HG03439 (cell line): ENCODE data around the gene SLC6A5.

Experiments
- ATAC-seq: cut with Tn5 transposase; IDR thresholded peaks from one replicate; pipeline ENCODE4 v1.9.1; 2021; ENCODE audit warnings: mild to moderate bottlenecking, moderate library complexity; ENCODE audit not compliant: unreplicated experiment

SLC6A5 gene

DNA sequence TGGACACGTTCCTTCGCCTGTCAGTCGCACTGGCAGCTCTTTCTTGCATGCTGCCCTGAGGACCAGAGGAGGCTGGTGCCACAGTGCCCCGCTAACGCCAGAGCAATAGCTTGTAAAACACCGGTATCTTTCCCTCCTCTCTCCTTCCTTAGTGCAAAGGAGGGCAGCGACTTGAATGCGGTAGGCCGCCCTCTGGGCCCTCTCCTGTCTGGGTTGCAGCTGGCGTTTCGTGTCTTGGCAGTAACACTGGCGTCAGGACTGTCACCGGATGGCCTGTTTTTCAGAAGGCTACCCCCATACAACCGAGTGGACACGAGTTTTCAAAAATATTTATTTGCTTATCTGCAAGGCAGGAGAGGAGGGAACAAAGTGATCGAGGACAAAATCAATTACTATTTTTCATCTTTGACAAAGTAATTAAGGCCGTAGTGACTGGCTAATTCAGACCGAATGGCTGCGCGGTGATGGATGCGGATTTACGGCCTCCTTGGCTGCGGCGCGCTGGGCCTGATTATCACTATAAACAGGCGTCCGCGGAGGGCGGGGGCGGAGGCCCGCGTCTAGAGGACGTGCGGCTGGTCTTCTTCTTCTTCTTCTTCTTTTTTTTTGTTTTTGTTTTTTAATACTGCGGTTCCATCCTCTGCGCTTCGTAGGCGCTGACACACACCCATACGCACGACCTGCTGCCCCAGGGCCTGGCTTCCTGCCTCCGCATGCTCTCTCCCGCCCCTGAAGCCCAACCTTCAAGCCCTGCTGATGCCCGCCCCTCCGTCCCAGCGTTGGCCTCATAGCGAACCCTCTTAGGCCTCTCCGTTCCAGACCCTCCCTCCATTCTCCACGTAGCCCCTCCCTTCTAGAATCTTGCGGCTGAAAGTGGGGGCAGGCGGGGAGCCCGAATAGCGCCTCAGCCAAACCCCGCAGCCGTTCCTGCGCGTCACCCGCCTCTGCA lies 2.9 kb upstream of the SLC6A5 start:
- ATAC-seq, result no peak

GRCh38 chr11:20597154-20597679 lies 2.2 kb upstream of the SLC6A5 start:
- ATAC-seq, result no peak

- no peak for ATAC-seq
Observed at GRCh38 chr11:20597680-20598484, 1.5 kb upstream of the SLC6A5 start.

DNA sequence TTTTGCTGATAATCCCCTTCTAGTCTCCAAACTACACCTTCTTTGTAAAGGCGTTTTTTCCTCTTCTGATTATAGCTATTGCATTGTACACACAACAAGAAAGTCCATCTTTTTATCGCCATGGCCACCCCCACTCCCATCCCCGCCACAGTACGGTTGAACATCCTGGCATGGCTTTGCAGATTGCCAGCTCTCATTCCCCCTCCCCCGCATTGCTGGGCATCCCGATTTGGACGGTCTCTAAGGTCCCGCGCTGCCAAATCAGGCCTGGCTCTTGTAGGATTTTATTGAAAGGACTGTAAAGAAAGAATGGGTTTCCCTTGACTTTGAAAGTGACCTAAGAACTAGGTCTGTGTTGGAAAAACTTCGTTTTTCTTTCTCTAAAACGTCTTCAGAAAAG lies 916 bp upstream of the SLC6A5 start:
- no peak for ATAC-seq

DNA sequence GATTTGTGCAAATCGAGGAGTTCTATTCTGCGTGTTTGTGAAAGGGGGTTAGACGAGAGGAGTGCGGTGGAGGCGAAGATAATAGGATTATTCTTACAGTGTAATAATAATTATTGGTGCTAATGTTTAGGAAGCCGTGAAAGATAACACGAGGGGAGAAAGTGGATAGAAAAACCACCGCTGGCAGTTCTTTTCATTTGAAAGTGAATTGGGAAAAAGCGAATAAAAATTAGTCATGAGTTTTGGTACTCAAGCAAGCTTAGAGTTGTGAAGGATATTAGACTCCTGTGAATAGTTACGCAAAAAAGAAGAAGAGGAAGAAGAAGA lies 575 bp downstream of the SLC6A5 start:
- no peak for ATAC-seq

DNA sequence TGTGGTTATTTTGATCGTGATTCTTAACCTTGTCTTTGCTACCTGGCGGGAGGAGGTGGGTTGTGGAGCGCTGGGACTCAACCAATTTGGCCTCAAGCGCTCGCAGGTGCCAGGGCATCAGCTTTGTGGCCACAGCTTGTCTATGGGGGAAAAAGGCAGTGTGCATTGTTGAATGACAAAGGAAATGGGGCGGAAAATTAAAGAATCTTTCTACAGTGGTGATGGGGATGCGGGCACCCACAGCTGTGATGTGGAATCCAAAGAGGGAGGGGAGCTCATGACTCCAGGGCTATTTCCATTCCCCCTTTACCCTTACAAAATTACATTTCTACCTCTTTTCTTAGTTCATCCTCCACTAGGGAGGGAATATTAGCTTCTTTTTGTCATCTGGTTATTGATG lies 1.1 kb downstream of the SLC6A5 start:
- no peak for ATAC-seq

- no peak for ATAC-seq
Observed at GRCh38 chr11:20601221-20601914, 2.0 kb downstream of the SLC6A5 start.

GRCh38 chr11:20604295-20604803 lies 4.9 kb downstream of the SLC6A5 start:
- no peak for ATAC-seq

- ATAC-seq, result no peak
Observed at GRCh38 chr11:20604864-20605601, 5.6 kb downstream of the SLC6A5 start.

- ATAC-seq, result no peak
Observed at GRCh38 chr11:20605602-20606091, 6.2 kb downstream of the SLC6A5 start.

- ATAC-seq, result no peak
Observed at GRCh38 chr11:20608934-20609333, 9.5 kb downstream of the SLC6A5 start.

GRCh38 chr11:20609727-20610707 lies 10.6 kb downstream of the SLC6A5 start:
- ATAC-seq, result peak; percentile 98

- ATAC-seq, result no peak
Observed at GRCh38 chr11:20610825-20611224, 11.4 kb downstream of the SLC6A5 start.

DNA sequence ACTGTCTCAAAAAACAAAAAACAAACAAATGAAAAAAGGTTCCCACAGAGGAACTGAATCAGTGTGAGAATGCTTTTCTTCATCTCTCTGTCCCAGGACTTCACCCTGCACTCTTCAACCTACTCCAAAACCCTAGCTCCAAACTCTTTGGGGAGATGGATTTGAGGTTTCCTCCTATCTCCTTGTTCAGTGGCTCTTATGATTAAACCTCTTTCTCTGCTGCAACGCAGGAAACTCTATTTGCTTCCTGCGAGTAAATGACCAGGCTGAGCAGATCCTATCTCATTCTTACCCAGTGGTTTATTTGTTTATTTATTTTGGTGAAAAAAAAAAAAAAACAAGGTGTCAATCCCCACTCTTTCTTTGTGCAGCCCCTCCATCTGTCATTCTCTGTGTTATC lies 12.0 kb downstream of the SLC6A5 start:
- ATAC-seq, result no peak

GRCh38 chr11:20611892-20612291 lies 12.5 kb downstream of the SLC6A5 start:
- ATAC-seq, result no peak

DNA sequence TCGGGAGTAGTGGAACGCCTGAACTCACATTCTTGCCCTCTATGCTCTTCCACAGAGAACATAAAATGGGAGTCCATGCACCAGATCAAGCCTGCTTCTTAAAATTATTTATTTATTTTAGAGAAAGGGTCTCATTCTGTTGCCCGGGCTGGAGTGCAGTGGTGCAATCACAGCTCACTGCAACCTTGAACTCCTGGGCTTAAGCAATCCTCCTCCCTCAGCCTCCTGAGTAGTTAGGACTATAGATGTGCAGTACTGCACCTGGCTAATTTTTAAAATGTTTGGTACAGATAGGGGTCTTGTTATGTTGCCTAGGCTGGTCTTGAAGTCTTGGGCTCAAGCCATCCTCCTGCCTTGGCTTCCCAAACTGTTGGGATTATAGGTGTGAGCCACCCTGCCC lies 13.0 kb downstream of the SLC6A5 start:
- ATAC-seq, result no peak

DNA sequence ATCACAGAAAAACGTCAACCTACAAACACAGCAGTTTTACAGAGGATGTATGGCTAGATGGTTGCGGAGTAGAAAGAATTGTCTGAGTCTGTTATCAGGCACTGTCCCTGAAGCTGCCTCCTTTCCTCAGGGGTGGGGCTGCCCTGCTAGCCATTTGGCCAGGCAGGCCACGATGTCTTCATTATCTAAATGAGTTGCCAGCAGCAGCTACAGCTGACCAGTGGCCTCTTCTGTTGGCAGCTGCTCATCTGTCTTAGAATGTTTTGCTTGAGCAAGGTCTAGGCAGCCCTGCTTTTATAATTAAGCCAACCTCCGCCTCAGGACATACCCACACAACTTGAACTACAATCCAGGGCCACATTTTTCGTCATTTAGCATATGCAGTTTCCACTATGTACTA lies 17.5 kb downstream of the SLC6A5 start:
- ATAC-seq, result no peak

- ATAC-seq, result no peak
Observed at GRCh38 chr11:20617346-20618005, 18.1 kb downstream of the SLC6A5 start.
